GM18502 (cell line): ENCODE results near the gene ANKRD33.

Experiments used
- ATAC-seq: cut with Tn5 transposase; IDR thresholded peaks from one replicate; pipeline ENCODE4 v1.9.1; 2021; ENCODE audit warnings: mild to moderate bottlenecking; ENCODE audit not compliant: unreplicated experiment, poor library complexity

The ANKRD33 gene

GRCh38 chr12:51855586-51856428 lies 32.1 kb upstream of the ANKRD33 start:
- ATAC-seq: no peak

- ATAC-seq: no peak
These were observed 26.9 kb upstream of the ANKRD33 start for GRCh38 chr12:51860986-51861385.

DNA sequence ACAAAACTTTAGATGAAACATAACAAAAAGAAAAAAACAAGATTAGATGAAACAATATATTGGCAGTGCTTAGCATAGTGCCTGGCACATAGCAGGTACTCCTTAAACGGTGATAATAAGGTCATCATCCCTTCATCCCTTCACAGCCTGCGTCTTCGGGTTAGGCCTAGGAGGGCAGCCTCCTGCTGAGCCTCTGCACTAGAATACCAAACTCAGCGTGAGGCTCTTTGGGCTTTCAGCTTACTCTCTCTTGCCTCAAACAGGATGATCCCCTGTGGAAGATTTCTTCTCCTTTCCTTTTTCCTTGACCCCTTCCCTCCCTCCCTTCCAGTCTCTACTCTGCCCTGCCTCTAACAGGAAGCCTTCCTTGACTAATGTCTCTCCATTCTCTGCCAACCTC lies 25.0 kb upstream of the ANKRD33 start:
- no peak for ATAC-seq

DNA sequence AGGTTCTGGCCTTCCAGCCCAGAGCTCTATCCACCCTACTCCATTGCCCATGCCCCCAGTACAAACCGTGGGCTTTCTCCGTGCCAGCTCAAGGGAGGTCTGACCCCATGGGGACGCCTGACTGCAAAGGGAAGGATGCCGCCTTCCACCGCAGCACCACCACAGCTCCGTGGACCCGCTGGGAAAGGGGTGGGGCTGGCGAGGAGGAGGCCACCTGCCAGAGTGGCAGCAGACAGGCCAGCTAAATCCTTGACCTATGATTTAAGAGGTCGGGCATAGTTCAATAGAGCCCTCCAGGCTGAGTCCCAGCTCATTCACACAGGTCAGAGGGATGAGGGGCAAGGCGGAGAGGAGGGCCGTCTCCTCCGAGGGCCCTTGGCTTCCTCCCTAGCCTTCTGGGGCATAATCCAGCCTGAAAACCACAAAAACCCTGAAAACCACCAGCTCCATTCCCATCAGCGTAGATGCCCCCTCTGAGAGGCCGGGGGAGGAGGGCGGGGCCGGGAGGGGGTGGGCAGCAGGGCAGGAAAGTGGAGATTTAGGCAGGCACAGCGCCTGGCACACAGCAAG lies 24.5 kb upstream of the ANKRD33 start:
- no peak for ATAC-seq

DNA sequence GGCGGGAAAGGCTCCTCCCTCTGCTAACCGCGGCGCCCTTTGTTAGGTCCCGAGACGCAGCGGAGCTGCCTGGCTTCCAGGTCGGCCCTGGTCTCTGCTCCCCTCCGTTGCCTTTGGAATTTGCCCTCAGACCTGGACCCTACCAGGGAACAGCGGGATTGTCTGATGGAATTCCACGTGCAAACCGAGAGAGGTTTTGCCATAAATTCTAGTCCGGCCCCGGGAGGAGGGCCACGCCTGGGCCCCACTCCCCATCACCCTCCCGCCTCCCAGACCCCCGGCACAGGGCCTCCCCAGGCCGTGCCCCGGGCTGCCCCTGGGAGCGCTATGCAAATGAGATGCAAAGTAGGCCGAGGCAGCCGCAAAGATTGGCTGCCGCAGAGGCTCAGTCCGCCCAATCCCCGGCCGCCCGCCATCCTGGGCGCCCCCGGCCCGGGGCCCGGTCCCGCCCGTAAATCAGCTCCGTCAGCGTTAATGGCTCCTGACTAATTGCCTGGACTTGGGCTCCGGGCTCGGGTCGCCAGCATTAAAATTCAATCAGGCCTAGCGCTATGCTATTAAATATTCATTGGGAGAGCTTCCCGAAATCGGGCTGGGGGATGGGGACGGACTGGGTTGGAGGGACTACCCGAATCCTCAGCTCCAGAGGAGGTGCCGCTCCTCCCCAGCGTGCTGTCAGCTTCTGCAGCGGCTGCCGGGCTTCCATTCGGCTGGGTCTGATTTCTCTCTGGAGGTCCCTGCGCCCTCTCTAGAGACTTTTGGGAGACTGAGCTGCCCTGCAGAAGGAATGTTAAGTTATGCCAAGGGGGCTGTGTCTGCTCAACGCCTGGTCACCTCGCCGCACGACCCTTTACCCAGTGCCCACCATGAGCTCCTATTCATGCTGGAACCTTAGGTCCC lies 23.7 kb upstream of the ANKRD33 start:
- no peak for ATAC-seq

GRCh38 chr12:51864833-51865670 lies 22.9 kb upstream of the ANKRD33 start:
- ATAC-seq: no peak

DNA sequence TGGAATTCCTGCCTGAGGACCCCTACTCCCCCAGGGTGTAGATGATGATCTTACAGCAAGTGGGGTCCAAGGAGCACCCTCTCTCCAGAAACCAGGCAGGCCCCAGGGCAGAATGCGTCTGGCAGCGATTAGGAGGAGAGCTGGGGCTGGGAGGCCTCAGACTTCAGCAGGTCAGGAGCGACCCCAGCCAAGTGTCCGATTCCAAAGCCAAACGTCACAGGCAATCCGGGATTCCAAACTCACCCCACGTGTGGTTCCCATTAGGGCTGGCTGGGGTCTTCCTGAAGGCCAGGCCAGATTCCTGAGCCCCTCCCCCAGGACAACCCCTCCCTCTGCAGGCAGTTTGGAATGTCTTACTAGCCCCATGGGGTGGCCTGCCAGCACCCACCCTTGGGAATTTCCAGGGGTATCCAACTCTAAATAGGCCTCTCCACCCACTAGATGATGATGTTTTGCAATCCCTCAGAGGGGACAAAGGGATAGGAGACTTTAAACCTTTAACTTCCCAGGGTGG lies 22.1 kb upstream of the ANKRD33 start:
- no peak for ATAC-seq

DNA sequence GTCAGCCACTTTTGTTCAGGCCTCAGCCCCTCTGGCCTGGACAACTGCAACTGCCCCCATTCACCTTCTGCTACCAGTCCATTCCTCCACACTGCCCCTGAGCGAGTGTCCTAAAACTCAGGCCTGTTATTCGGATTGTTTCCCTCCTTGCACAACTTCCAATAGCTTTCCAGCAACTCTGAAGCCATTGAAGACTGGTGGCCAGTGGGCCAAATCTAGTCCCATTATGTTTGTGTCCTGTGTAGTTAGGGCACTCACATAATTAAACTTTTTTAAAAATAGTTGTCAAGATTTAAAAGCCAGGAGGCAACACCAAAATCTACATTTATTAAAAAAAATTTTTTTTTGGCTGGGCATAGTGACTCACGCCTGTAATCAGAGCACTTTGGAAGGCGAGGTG lies 21.6 kb upstream of the ANKRD33 start:
- no peak for ATAC-seq

GRCh38 chr12:51866762-51867161 lies 21.1 kb upstream of the ANKRD33 start:
- no peak for ATAC-seq

- ATAC-seq: no peak
These were observed 20.5 kb upstream of the ANKRD33 start for GRCh38 chr12:51867371-51867770.

GRCh38 chr12:51867796-51868428 lies 20.0 kb upstream of the ANKRD33 start:
- ATAC-seq: no peak

GRCh38 chr12:51868821-51869495 lies 18.9 kb upstream of the ANKRD33 start:
- ATAC-seq: no peak

DNA sequence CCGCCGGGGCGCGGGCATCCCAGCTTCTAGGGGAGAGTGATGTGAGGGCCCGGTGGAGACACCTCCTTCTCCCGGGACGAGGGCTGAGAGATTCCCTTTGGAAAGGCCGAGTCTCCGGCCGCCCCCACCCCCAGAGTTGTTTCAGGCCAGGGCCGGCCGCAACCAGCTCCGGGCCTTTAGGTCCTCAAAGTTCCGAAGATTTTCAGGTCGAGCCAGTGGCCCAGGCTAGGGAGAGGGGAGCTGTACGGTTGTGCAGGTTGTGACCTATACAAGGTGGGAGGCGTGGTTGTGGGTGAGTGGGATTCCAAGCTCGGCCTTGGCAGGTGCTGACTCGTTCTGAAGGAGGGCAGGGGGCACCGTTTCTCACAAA lies 18.4 kb upstream of the ANKRD33 start:
- ATAC-seq: no peak

DNA sequence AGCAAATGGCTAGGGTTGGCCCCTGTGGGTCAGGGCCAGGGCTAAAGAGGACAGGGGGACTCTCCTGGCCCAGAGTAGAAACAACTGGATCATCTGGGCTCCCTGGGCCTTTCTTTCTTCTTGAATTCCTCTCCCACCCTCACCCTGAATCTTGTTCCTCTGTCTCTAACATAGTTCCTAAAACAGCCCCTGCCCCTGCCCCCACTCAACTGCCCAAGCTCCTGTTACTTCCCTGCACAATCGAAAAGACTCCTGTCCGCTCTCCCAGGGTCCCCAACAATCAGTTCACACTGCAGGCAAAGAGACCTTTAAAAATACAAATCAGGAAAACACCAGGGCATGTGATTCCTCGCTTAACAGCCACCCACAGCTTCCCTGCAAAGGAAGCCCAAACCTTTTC lies 18.0 kb upstream of the ANKRD33 start:
- no peak for ATAC-seq

DNA sequence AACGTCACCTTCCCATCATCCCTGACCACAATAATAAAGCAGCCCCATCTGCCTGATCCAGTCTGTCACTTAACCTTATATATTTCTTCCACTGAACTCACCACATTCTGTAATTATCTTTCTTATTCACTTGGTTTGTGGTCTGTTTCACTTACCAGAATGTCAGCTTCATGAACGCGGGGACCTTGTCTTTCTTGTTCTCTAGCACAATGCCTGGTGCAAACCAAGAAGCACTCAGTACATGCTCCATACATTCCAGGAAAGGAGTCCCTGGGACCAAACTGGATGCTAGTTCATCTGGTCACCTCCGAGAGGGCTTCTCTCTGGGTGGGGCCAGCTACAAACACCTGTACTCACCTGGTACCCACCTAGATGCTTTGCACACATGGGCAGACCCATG lies 17.4 kb upstream of the ANKRD33 start:
- ATAC-seq: no peak

DNA sequence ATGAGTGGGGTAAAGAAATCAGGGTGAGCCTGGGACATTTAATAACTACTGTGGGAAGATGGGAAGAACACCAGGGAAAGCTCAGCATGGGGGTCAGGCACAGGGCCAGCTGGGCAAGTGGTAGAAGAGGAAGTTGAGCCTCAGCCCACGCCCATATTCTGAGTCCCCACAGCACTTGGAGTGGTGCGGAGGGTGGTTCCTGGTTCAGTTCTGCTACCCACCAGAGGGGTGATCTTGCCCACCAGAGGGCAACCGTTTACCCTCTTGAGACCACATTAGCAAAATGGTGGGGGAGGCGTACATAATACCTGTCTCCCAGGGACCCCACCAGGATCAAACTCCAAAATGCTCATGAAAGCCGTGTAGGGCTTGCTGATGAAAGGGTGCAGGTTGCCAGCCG lies 16.8 kb upstream of the ANKRD33 start:
- ATAC-seq: no peak

DNA sequence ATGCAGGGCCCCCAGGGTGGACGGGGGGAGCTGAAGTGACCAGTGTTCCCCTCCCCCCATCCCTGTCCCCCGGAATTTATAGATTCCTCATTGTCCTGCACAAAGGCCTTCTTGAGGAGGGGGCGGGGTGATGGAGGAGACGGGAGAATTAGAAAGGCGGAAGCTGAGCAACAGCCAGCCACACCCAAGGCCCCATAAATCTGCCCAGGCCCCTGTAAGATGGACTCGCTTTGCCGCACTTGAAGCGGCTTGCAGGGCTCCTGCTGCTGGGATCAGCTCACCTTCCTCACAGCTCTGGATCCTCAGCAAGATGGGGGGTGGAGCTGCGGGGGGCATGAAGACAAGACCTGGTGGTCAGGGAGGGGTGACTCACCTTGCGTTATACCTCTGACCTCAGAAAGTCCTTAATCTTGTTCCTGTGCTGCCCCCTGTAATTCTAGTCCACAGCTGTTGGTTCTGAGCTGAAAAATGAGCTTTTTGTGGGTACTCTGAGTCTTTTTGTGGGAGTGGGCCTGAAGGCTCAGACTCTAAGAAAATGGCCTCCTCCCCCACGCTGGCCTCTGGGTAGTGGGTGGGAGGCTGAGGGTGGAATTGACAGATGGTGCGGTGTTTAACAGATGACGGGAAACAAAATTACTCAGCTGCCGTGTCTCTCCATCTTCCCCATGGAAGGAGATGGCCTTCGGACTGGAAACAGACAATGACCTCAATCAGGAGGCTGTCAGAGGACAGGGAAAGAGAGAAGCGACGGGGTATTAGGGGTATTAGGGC lies 15.8 kb upstream of the ANKRD33 start:
- no peak for ATAC-seq

DNA sequence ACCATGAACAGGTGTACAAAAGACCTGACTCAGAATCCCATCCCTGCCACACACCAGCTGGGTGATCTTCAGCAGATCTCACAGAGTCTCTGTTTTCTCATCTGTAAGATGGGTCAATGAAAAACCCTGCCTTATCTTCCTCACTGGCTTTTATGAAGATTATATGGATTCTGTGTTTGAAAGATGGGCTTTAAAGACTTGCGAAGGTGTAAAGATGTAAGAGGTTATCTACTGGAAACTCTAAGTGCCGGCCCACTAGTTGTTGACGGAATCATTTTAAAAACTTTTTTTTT lies 15.3 kb upstream of the ANKRD33 start:
- no peak for ATAC-seq
